ENCODE data around the gene CYBB.

CYBB gene

GRCh38 chrX:37746951-37747350 lies 32.9 kb upstream of the CYBB start:
- TF ChIP-seq, protein P1, sequence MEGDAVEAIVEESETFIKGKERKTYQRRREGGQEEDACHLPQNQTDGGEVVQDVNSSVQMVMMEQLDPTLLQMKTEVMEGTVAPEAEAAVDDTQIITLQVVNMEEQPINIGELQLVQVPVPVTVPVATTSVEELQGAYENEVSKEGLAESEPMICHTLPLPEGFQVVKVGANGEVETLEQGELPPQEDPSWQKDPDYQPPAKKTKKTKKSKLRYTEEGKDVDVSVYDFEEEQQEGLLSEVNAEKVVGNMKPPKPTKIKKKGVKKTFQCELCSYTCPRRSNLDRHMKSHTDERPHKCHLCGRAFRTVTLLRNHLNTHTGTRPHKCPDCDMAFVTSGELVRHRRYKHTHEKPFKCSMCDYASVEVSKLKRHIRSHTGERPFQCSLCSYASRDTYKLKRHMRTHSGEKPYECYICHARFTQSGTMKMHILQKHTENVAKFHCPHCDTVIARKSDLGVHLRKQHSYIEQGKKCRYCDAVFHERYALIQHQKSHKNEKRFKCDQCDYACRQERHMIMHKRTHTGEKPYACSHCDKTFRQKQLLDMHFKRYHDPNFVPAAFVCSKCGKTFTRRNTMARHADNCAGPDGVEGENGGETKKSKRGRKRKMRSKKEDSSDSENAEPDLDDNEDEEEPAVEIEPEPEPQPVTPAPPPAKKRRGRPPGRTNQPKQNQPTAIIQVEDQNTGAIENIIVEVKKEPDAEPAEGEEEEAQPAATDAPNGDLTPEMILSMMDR (IDR thresholded peaks at IDR 0.05; ENCODE audit: insufficient read depth, low read length) = no peak
- TF ChIP-seq REST (IDR thresholded peaks at IDR 0.05; ENCODE audit: insufficient replicate concordance, low read depth) = no peak
- TF ChIP-seq SPI1 (IDR thresholded peaks at IDR 0.05; ENCODE audit: borderline replicate concordance, low read depth) = no peak
- TF ChIP-seq GABPA (IDR thresholded peaks at IDR 0.05; ENCODE audit: low read depth) = no peak
- TF ChIP-seq POLR2AphosphoS5 (IDR thresholded peaks at IDR 0.05; ENCODE audit: low read depth) = no peak

GRCh38 chrX:37752281-37752680 lies 27.6 kb upstream of the CYBB start:
- no peak for DNase-seq (ENCODE audit: low read depth in 1 of 2, low spot score in 1 of 2)
- peak overlapping the region; percentile 90 for H3K27ac ChIP-seq (replicated peaks)
- no peak overlapping the region for H3K4me3 ChIP-seq (replicated peaks; ENCODE audit: insufficient read depth, low read length)
- TF ChIP-seq, protein P1 (IDR thresholded peaks at IDR 0.05; ENCODE audit: insufficient read depth, low read length) = no peak
- TF ChIP-seq POLR2AphosphoS5 (IDR thresholded peaks at IDR 0.05; ENCODE audit: low read depth) = no peak
- H3K27me3 ChIP-seq (ENCODE audit: insufficient read depth, poor library complexity, severe bottlenecking) = no peaks in the 10 kb centered on the region

More at GRCh38 chrX:37746951-37747350, 32.9 kb upstream of the CYBB start:
- peak overlapping the region; percentile 80 for H3K27ac ChIP-seq (replicated peaks)
- no peaks in the 10 kb centered on the region for H3K27me3 ChIP-seq (ENCODE audit: insufficient read depth, poor library complexity, severe bottlenecking)
- no peak for DNase-seq (ENCODE audit: low read depth in 1 of 2, low spot score in 1 of 2)
- no peak overlapping the region for H3K4me3 ChIP-seq (replicated peaks; ENCODE audit: insufficient read depth, low read length)

- peak in 1 of 2 experiments; percentile 83 for DNase-seq (ENCODE audit: low read depth in 1 of 2, low spot score in 1 of 2)
- H3K4me3 ChIP-seq (replicated peaks; ENCODE audit: insufficient read depth, low read length) = no peak overlapping the region
- H3K27me3 ChIP-seq (ENCODE audit: insufficient read depth, poor library complexity, severe bottlenecking) = no peaks in the 10 kb centered on the region
- TF ChIP-seq, protein P1 (IDR thresholded peaks at IDR 0.05; ENCODE audit: insufficient read depth, low read length) = no peak
- TF ChIP-seq POLR2AphosphoS5 (IDR thresholded peaks at IDR 0.05; ENCODE audit: low read depth) (no peak), GABPA (IDR thresholded peaks at IDR 0.05; ENCODE audit: low read depth) (no peak), SPI1 (IDR thresholded peaks at IDR 0.05; ENCODE audit: borderline replicate concordance, low read depth) (peak; percentile 50), REST (IDR thresholded peaks at IDR 0.05; ENCODE audit: insufficient replicate concordance, low read depth) (no peak)
- H3K27ac ChIP-seq (replicated peaks) = peak overlapping the region; percentile 90
These were observed 26.9 kb upstream of the CYBB start for GRCh38 chrX:37752936-37753335.

DNA sequence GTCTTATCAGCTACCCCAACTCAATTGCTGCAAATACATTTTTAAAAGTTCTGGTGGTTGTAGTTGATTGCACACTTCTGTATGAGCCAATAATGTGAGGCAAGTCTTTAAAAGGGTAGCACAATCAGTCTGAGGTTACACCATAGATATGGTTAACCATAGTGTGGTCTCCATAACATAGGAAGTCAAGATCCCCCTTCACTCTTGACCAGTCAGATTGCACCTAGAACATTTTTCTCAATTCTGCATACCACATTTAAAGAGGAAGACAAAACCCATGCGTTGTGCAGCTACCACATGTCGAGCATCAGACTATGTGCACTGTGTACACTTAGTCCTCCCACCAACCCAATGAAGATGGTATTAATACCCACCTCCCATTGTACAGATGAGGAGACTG lies 26.5 kb upstream of the CYBB start:
- Histone ChIP-seq H3K27me3 (ENCODE audit: insufficient read depth, poor library complexity, severe bottlenecking) (no peaks in the 10 kb centered on the region), H3K4me3 (replicated peaks; ENCODE audit: insufficient read depth, low read length) (no peak overlapping the region), H3K27ac (replicated peaks) (peak overlapping the region; percentile 90)
- DNase-seq (ENCODE audit: low read depth in 1 of 2, low spot score in 1 of 2) = peak; percentile 80 to 90
- TF ChIP-seq SPI1 (IDR thresholded peaks at IDR 0.05; ENCODE audit: borderline replicate concordance, low read depth) = peak; percentile 75; the same call in 1 of the 2 replicates
- peak; percentile 95 for TF ChIP-seq POLR2AphosphoS5 (IDR thresholded peaks at IDR 0.05; ENCODE audit: low read depth)
- TF ChIP-seq GABPA (IDR thresholded peaks at IDR 0.05; ENCODE audit: low read depth) = no peak
- no peak for TF ChIP-seq REST (IDR thresholded peaks at IDR 0.05; ENCODE audit: insufficient replicate concordance, low read depth)
- TF ChIP-seq, protein P1 (IDR thresholded peaks at IDR 0.05; ENCODE audit: insufficient read depth, low read length) = no peak
